ENCODE data around the gene PLEKHJ1.

The PLEKHJ1 gene

GRCh38 chr19:2249010-2249866, 13.1 kb upstream of the PLEKHJ1 start, which contains the start of gene AMH:
Gene AMH (plus strand): TSS chr19:2249323. CDS start chr19:2249333, 10 bp downstream.
- DNase-seq (ENCODE audit: low read depth in 2 of 2), result no peak

- no peak for DNase-seq (ENCODE audit: low read depth in 2 of 2)
These were observed 12.2 kb upstream of the PLEKHJ1 start for GRCh38 chr19:2248136-2249009.

GRCh38 chr19:2247433-2248101, 11.4 kb upstream of the PLEKHJ1 start:
- DNase-seq (ENCODE audit: low read depth in 2 of 2), result no peak

GRCh38 chr19:2246801-2247361, 10.8 kb upstream of the PLEKHJ1 start:
- no peak for DNase-seq (ENCODE audit: low read depth in 2 of 2)

GRCh38 chr19:2246014-2246620, 10.0 kb upstream of the PLEKHJ1 start:
- no peak for DNase-seq (ENCODE audit: low read depth in 2 of 2)

- DNase-seq (ENCODE audit: low read depth in 2 of 2), result no peak
These were observed 9.1 kb upstream of the PLEKHJ1 start for GRCh38 chr19:2245273-2245672.

GRCh38 chr19:2244486-2244885, 8.4 kb upstream of the PLEKHJ1 start:
- no peak for DNase-seq (ENCODE audit: low read depth in 2 of 2)

- no peak for DNase-seq (ENCODE audit: low read depth in 2 of 2)
These were observed 7.9 kb upstream of the PLEKHJ1 start for GRCh38 chr19:2244125-2244411.

- no peak for DNase-seq (ENCODE audit: low read depth in 2 of 2)
These were observed 7.4 kb upstream of the PLEKHJ1 start for GRCh38 chr19:2243274-2244124.

- no peak for DNase-seq (ENCODE audit: low read depth in 2 of 2)
These were observed 6.7 kb upstream of the PLEKHJ1 start for GRCh38 chr19:2242816-2243215.

- no peak for DNase-seq (ENCODE audit: low read depth in 2 of 2)
These were observed 6.0 kb upstream of the PLEKHJ1 start for GRCh38 chr19:2242092-2242537.

GRCh38 chr19:2240881-2241760, 5.0 kb upstream of the PLEKHJ1 start:
- no peak for DNase-seq (ENCODE audit: low read depth in 2 of 2)

- DNase-seq (ENCODE audit: low read depth in 2 of 2), result no peak
These were observed 3.9 kb upstream of the PLEKHJ1 start for GRCh38 chr19:2239771-2240770.

GRCh38 chr19:2239173-2239572, 3.0 kb upstream of the PLEKHJ1 start:
- no peak for DNase-seq (ENCODE audit: low read depth in 2 of 2)

- no peak for DNase-seq (ENCODE audit: low read depth in 2 of 2)
These were observed 1.7 kb upstream of the PLEKHJ1 start for GRCh38 chr19:2237869-2238153.

GRCh38 chr19:2237051-2237868, 1.1 kb upstream of the PLEKHJ1 start:
- no peak for DNase-seq (ENCODE audit: low read depth in 2 of 2)

GRCh38 chr19:2236064-2236313, 140 bp downstream of the PLEKHJ1 start:
- no peak for DNase-seq (ENCODE audit: low read depth in 2 of 2)

All from stimulated activated CD8-positive, alpha-beta memory T cell treated with anti-CD3 and anti-CD28 coated beads, Interleukin-2, amount 100 ng/mL, for 48 hours (primary cell).